Superior temporal gyrus (tissue), 1 donor: ENCODE data around the gene SLC35F4.
"Not testable (repeated sequence)": the region's sequence is repeated elsewhere in the genome, so short reads cannot be mapped to it uniquely, and the experiment has no call there.

ENCODE experiments used
- DNase-seq: peaks from one replicate; pipeline ENCODE4 v3.0.0-alpha.2; 2016; ENCODE audit errors: extremely low spot score

Gene SLC35F4

DNA sequence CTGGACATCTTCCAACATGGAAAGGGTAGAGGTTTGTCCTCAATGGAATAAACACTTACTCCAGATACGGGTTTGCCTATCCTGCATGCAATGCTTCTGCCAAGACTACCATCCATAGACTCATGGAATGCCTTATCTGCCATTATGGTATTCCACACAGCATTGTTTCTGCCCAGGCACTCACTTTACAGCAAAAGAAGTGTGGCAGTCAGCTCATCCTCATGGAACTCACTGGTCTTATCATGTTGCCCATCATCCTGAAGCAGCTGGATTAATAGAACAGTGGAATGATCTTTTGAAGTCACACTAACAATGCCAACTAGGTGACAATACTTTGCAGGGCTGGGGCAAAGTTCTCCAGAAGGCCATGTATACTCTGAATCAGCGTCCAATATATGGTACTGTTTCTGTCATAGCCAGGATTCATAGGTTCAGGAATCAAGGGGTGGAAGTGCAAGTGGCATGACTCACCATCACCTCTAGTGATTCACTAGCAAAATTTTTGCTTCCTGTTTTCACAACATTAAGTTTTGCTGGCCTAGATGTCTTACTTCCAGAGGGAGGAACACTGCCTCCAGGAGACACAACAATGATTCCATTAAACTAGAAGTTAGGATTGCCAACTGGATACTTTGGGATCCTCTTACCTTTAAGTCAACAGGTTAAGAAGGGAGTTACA is 140.4 kb downstream of the SLC35F4 start:
- no peak for DNase-seq

DNA sequence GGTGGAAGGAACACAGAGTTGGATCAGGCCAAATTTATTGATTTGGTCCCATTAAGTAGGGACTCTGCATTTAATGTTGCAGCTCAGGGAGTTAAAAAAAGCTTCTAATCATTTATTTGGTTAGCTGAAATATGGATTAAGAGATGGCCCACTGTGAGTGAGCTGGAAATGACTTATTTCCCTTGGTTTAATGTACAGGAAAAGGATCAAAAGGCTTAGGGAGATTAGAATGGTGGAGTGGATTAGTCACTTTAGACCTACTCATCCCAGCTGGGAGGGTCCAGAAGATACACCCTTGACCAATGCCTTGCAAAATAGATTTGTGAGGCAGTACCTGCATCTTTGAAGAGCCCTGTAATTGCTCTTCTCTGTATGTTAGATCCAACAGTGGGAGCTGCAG is 143.8 kb downstream of the SLC35F4 start:
- not testable (repeated sequence) for DNase-seq

DNA sequence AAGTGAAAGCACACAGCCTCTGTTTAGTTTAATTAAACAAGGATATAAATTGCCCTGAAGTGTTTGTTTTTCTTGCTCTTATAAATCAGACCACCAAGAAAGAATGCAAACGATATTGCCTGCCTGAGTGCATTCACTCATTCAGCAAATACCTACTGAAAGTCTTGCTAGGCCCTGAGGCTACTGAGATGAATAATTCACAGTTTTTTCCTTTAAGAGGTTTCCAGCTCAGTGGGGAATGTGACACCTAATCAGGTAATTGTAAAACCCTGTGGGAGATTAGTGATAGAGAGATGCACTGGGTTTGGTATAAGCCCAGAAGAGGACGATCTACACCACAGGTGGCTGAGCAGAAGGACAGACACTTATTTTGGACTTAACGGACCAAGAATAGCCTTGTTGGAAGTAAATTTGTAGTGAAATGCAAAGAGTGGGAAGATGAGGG is 151.4 kb downstream of the SLC35F4 start:
- DNase-seq: no peak

DNA sequence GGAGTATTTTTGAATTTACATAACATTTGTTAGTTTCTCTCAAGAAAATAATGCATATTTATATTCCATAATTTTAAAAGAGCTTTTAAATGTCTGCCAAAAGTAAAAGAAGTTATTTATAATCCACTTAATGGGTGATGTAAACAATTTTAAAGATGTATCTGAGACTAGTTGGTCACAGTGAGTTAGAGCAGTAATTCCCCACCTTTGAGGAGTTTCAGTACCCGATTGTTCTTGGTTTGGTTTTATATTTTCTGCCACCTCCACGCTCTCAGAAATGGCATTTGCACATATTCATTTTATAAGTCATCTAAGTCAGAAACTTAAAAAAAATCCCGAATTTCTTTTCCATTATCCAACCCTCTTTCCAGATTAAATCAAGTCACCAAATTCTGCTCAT is 153.2 kb downstream of the SLC35F4 start:
- DNase-seq: no peak

DNA sequence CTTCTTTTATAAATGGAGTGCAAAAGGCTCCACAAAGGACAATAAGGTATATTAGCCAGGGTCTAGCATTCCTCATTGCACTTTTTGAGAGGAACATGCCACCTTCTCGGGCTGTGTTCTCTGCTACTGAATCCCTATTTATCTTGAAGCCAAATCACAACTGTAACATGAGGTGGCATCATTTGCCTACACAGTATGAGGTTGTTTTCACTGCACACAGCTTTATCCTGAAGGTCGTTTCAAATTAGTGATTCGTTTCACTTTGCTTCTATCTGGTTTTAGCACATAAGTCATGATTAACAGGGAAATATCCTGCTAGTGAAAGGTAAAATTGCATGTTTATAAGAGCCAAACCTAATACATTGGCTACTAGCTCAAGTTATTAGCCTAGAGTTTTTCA is 153.8 kb downstream of the SLC35F4 start:
- DNase-seq: no peak

DNA sequence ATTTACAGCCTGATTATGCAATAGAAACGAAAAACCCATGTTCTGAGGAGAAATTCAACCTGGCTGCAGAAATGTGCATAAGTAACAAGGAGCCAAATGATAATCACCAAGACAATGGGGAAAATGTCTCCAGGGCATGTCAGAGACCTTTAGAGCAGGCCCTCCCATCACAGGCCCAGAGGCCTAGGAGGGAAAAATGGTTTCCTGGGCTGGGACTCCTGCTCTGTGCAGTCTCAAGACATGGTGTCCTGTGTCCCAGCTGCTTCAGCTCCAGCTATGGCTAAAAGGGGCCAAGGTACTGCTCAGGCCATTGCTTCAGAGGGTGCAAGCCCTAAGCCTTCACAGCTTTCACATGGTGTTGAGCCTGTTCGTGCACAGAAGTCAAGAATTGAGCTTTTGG is 156.0 kb downstream of the SLC35F4 start:
- DNase-seq: no peak

DNA sequence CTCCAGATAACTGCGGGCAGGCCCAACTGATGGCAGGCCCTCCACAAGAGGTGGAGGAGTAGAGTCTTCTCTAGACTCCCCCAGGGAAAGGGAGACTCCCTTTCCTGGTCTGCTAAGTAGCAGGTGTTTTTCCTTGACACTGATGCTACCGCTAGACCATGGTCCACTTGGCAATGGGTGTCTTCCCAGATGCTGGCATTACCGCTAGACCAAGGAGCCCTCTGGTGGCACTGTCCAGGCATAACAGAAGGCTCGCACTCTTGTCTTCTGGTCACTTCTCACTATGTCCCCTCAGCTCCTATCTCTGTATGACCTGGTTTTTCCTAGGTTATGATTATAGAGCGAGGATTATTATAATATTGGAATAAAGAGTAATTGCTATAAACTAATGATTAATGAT is 156.8 kb downstream of the SLC35F4 start:
- not testable (repeated sequence) for DNase-seq

DNA sequence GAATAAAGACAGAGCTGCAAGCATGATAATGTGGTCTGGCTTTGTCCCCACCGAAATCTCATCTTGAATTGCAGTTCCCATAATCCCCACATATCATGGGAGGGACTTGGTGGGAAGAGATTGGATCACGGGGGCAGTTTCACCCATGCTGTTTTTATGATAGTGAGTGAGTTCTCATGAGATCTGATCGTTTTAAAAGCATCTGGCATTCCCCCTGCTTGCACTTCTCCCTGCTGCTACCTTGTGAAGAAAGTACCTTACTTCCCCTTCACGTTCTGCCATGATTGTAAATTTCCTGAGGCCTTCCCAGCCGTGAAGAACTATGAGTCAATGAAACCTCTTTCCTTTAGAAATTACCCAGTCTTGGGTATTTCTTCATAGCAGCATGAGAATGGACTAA is 158.7 kb downstream of the SLC35F4 start:
- DNase-seq: no peak

DNA sequence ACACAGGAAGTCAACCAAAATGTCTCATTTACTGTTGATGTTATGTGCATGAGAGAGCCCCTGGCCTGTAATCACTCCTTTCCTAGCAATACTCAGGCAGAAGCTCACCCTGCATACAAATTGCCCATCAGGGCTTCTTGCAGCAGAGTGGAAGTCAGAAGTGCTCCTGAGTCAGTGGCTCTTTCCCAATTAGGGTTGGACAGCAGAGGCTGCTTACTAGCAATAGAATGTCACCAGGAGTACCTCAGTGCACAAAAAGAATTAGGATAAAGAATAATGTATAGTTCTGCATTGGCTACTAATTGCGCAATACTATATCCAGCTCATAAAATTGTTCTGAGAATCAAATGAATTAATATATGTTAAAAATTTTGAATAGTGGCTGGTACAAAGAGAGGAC is 161.1 kb downstream of the SLC35F4 start:
- no peak for DNase-seq

DNA sequence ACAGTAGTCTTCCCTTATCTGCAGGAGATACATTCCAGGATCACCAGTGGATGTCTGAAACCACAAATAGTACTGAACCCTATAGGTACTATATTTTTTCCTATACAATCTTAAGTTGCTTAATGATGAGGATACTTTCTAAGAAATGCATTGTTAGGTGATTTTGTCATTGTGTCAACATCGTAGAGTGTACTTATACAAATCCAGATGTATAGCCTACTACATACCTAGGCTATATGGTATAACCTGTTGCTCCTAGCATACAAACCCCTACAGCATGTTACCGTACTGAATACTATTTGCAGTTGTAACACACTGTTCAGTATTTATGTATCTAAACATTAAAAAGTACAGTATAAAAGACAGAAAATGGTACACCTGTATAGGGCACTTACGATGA is 165.9 kb downstream of the SLC35F4 start:
- DNase-seq: no peak

DNA sequence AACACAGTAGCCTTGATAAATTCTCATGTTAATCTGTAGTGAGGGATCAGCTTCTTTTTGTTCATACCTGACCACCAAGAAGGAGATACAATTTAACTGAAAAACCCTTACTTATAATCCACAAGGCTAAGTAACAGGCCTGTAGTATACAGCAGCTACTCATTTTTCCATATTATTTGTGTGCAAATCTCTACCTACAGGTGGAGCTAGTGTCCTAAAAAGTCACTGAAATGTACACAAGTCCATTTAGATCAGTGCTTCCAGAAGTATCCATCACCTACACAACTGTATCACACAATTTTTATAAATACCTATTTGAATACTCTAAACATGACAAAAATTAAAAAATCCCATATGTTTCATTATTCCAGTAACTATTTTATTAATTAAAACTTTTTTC is 173.2 kb downstream of the SLC35F4 start:
- no peak for DNase-seq

DNA sequence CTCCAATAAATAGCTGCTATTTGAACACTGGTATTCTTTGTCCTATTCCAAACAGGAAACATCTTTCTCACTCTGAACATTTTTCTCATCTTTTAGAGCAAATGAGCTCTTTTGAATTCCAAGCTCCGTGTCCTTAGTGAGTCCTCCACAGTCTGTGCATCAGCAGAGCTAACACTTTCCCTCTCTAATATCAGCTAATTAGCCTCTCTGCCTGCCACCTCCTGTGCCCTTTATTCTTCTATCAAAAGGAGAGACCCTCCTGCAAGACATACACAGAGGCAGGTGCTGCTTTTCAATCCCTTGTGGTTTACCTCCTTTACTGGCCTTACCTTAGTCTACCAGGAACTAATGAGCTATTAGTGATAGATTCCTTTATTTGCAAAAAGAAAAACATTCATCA is 178.5 kb downstream of the SLC35F4 start:
- DNase-seq: no peak

DNA sequence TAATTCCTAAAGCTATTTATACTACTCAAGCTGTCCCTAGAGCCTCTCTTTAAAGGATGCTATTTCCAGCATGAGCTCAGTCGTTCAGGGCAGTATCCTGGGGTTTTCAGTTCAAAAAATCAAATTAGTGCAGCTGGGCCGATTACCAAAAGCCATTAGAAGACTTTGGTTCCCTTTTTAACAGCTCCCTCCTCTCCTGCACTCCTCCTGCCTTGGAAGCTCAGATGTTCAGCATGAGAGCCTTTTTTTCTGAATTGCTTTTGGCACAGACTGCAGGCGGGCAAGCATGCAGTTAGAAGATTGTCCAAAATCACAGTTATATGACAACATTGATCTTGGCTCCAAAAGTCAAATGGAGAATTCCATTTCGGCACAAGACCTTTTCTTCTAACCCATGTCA is 179.6 kb downstream of the SLC35F4 start:
- DNase-seq: no peak

DNA sequence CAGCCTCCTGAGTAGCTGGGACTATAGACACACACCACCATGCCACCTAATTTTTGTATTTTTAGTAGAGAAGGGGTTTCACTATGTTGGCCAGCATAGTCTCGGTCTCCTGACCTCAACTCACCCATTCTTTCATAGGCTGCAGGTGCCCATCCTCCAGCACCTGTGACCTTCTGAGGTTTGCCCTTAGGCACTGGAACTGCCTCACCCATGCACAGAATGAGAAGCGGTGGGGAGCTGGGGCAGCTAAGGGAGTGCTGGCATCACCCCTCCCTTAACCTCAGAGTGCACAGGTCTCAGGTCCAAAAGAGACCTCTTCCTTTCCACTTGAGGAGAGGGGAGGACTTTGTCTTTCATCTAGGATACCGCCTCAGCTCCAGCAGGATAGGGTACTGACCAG is 194.9 kb downstream of the SLC35F4 start:
- no peak for DNase-seq

DNA sequence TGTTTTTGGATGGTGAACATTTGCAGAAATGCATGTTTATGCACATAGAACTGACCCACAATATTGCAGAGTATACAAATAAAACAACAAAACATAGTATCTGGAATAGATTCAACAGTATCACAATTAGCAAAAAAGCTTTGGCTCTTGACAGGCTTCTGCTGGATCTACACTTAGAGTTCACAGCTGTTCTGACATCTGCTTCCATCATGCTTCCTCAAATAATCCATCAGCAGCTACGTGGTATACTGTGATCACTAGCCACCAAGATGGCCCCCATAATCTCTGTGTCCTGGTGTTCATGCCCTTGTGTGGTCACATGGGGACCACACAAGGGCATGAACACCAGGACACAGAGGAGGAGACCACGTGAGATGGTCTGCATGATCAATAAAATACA is 205.7 kb downstream of the SLC35F4 start:
- no peak for DNase-seq

DNA sequence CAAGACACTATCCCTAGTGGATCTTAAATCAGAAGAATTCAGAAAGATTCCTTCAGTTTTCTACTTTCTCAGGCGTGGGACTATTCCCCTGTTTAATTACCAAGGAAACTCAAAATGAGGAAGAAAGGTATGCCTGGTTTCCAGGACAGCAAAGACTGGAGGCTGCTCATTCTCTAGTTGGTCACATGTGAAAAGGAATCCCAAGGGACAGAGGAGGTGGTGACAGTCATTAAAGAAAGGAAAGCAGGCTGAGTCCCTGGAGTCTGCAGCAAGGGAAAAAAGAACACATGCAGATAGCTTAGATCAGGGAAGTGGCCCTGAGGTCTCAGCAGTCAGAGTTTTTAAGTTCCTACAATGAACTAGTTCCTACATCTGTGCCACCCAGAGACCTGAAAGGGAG is 206.8 kb downstream of the SLC35F4 start:
- DNase-seq: no peak

DNA sequence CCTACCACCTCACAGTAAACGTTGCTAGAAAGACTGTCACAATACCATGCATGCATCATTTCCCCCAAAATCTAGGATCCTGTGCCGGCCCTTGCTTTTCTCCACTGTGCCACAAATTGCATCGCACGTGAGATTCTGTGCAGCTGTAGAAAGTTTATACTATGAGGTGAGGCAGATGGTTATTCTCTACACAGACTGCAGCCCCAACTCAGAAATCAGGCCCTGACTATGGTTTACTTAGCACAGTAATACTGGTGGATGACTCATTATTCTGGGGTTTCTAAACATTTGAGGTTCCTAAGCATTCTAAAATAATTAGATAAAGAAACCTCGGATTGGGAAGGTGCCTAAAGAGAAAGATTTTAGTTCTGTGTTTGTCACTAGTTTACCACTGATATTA is 208.4 kb downstream of the SLC35F4 start:
- no peak for DNase-seq

DNA sequence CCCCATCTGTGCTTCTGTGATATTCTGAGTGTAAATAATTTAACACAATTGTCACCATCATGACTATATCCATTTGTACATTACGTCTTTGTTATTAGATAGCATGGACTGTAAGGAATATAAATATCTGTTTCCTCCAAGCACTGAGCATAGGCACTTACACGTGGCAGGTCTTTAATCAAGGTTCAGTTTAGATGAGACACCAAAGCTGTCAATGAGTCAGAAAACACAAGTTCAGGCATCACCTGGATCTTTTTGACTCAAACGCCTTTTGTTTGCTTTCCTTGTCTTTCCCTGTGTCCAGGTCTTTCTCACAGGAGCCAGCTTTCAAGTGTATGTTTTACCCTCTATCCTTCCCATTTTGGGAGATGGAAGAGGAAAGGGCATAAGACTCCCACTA is 209.0 kb downstream of the SLC35F4 start:
- no peak for DNase-seq

DNA sequence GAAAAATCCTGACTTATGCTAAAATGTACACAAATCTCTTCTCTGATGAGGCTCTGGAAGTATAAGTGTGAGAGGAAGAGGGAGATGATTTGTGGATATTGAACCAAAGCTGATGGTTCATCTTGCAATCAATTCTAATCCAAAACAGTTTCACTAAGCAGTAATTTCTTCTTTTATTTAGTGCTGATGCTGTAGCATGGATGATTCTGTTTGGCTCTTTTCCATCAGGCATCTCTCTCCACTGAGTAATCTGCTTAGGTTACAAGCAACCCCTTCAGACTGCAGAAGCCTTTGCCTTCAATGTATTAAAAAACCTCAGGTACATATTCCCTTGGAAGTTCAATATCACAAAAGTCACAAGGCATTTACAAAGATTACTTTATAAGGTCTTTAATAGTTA is 213.1 kb downstream of the SLC35F4 start:
- DNase-seq: no peak

DNA sequence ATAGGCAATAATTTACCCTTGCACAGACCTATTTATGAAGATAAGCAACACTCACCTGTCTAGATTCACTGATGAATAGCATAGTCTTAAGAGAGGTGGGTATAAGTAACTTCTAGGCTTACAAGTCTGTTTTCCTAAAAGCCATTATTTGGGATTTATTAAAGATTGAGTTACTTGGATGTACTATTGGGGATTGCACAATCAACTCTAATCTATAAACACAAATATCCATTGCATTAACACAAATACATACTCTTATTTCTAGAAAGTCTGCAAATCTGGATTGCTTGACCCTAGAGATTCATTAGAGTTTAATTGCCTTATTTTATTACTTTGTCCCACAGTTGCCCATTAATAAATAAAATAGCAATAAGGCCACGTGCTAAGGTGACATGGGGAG is 224.1 kb downstream of the SLC35F4 start:
- DNase-seq: no peak

DNA sequence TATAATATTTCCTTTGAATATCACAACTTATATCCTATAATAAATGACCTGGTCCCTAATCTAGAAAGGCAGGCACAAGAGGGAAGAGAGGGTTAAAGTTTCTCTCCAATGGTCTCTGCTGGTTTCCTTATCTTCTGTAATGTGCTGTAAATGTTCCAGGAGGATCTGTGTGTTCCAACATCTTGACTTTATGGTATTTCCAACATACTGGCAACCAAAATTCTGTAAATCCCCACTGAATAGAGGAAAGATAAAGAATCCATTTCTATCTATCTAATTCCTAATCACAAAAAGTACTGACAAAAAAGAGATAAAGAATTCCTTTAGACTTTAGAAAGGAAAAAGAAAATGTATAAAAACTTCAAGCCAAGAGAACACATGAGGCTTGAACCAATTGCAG is 225.9 kb downstream of the SLC35F4 start:
- no peak for DNase-seq

DNA sequence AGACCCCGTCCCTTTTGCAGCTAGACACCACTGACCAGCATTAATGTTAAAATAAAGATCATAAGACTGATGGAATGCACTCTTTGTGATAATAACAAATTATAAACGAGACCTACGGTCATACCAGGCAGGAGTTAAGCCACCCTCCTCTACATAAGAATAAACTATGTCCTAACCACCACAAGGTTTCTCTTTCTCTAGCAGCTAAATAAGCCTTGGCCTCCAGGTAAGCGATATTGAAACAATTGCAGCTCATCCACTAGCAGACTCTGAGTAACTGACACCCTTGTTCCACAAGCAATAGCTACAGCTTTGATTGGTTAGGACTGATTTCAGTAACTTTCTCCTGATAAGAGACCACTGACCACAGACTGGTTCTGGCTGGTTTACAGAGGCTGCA is 228.0 kb downstream of the SLC35F4 start:
- no peak for DNase-seq

DNA sequence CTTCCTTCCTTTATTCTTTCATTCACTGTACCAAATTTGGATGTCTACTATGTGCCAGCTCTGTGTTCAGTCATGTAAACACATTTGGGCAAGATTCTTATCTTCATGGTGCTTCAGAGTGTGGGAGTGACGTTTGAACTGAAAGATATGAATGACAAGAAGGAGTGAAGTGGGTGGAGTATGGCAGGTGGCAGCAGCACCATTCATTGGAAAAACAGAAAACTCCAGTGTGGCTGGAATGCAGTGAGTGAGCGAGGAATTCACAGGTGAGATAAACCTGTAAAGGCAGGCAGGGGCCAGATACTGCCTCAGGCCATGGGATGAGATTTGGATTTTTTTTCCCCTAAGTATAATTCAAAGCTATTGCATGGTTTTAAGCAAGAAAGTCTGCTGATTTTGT is 231.6 kb downstream of the SLC35F4 start:
- DNase-seq: no peak

DNA sequence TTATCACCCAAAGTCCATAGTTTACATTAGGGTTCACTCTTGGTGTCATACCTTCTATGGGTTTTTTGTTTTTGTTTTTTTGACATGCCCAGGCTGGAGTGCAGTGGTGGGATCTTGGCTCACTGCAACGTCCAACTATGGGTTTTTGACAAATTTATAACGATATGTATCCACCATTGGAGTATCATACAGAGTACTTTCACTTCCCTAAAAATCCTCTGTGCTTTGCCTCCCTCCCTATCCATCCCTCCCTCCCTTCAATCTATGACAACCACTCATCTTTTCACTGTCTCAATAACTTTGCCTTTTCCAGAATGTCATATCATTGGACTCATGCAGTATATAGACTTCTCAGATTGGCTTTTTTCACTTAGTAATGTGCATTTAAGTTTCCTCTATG is 233.2 kb downstream of the SLC35F4 start:
- DNase-seq: no peak
